Kidney (tissue), 14 donors: Measurements from ENCODE around the gene TTI1. TPM values are rescaled to one million over a fixed set of nuclear protein-coding genes. Genes with fewer than 3 reads are reported as not detected.

Source experiments
- DNase-seq, 5 donors: peaks; one replicate each; pipeline ENCODE4 v3.0.0-alpha.2; 2013 to 2020
- FAIRE-seq: peaks from 2 replicates; lab custom pipeline; 2012; peaks lifted over from hg19 to GRCh38; lab: Jason Lieb, UNC
- H3K27ac ChIP-seq, 2 donors: one replicate each; pipeline ENCODE4 v1.7.0; 2013; ENCODE audit warnings: low read depth in 2 of 2, low read length in 2 of 2, inconsistent platforms in 1 of 2
- H3K27me3 ChIP-seq: one replicate; pipeline ENCODE4 v1.7.1; 2013; ENCODE audit warnings: low read length, inconsistent platforms; ENCODE audit not compliant: control insufficient read depth, insufficient read depth
- H3K36me3 ChIP-seq, 3 donors: one replicate each; pipeline versions ENCODE4 v1.7.0 to v1.7.1; 2013; ENCODE audit warnings: low read length in 3 of 3, control low read depth in 1 of 3, inconsistent platforms in 1 of 3; ENCODE audit not compliant: insufficient read depth in 3 of 3, control insufficient read depth in 2 of 3
- H3K4me1 ChIP-seq, 3 donors: one replicate each; pipeline versions ENCODE4 v1.7.0 to v1.7.1; 2013; ENCODE audit warnings: low read length in 3 of 3, inconsistent platforms in 1 of 3, low read depth in 1 of 3; ENCODE audit not compliant: control insufficient read depth in 2 of 3, insufficient read depth in 2 of 3
- H3K4me3 ChIP-seq, 3 donors: one replicate each; pipeline versions ENCODE4 v1.7.0 to v1.8.1; 2013; ENCODE audit warnings: low read length in 3 of 3, control low read depth in 1 of 3, inconsistent platforms in 1 of 3
- H3K9ac ChIP-seq, 3 donors: one replicate each; pipeline versions ENCODE4 v1.7.0 to v1.7.1; 2013; ENCODE audit warnings: low read length in 3 of 3, control low read depth in 1 of 3, inconsistent platforms in 1 of 3
- H3K9me3 ChIP-seq, 3 donors: one replicate each; pipeline versions ENCODE4 v1.7.0 to v1.7.1; 2013; ENCODE audit warnings: low read length in 3 of 3, control low read depth in 1 of 3, inconsistent platforms in 1 of 3; ENCODE audit not compliant: control insufficient read depth in 2 of 3, insufficient read depth in 1 of 3
- CTCF ChIP-seq: IDR thresholded peaks from 3 replicates; pipeline ENCODE4 v1.5.1; 2012; ENCODE audit warnings: mild to moderate bottlenecking, moderate library complexity, borderline replicate concordance; ENCODE audit not compliant: insufficient read depth; ENCODE audit errors: extremely low read depth
- intact Hi-C: fragments of 100-400 bp; cut with DNase I; formaldehyde crosslinking; loops from one replicate; pipeline ENCODE4 v1.11.1; 2022
- polyA plus RNA-seq: library from polyadenylated mRNA; stranded (reverse); fragments of 350-450 nt; fragmentation: Illumina TruSeq; extraction: RNeasy Lipid Tissue Mini Kit (QIAGEN cat#74804); gene quantifications from one replicate; pipeline ENCODE4 v1.2.3, GENCODE V29; 2014; ENCODE audit warnings: low read depth, low replicate concordance; ENCODE audit not compliant: insufficient read depth
- total RNA-seq: library from RNA; stranded (reverse); fragmentation: NEBNext Ultra II Directional; extraction: Animal tissue kit (Norgen Biotek cat#: 25700); gene quantifications from one replicate; pipeline ENCODE4 v1.2.1, GENCODE V29; 2021
- donor health status: control.
- donor health status: control.
- donor health status: control.
- donor health status: control.
- donor health status: control.
- donor health status: DM: yes; HTN: yes; CAD: no.
- donor health status: Normal renal cell carcinoma (clear cell type).

The TTI1 gene
- total and polyA plus RNA-seq, 2 donors from 2014 or later: 8.6 to 19.5 TPM

DNA sequence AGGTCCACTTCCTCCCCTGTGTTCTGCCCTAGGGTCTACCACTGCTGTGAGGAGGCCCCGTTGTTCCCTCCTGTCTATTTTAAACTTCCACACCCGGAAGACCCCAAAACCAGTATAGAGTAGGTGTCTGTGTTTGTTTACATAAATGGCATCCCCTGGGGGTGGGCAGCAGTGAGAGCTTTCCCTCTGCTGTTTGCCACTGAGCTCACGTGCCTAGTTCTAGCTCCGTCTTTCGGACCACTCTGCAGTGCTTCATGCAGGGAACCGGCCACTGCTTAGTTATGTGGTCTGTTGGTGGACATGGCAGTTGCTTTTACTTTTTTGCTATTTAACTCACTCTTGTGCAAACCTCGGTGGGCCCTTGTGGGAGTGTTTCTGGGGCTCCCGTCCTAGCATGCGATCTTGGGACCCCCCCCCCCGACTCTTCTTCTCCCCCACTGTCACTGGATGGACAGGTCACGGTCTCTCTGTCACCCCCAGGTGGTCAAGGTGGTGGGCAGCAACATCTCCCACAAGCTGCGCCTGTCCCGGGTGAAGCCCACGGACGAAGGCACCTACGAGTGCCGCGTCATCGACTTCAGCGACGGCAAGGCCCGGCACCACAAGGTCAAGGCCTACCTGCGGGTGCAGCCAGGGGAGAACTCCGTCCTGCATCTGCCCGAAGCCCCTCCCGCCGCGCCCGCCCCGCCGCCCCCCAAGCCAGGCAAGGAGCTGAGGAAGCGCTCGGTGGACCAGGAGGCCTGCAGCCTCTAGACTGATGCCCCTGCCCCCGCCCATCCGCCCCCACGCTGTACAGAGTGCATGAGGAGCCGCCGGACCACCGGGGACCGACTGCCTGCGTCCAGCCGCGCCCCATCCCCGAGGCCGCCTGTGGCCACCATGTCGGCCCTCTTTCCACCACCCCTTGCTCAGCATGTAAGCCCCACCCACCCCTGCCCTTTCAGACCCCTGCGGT is 89.5 kb downstream of the TTI1 start:
- Histone ChIP-seq H3K27ac (no peak overlapping the region), H3K4me1 (no peaks in the 10 kb centered on the region), H3K9ac (no peak overlapping the region), H3K4me3 (no peak overlapping the region), H3K9me3 (peaks cover 0 to 10% (median 0%) of the 10 kb centered on the region in 3 donors), H3K27me3 (no peaks in the 10 kb centered on the region), H3K36me3 (no peaks in the 10 kb centered on the region)
- no peak for TF ChIP-seq CTCF
- intact Hi-C loops: no loop called here
- DNase-seq (no peak), FAIRE-seq (no peak)

GRCh38 chr20:37943033-37943432 is 90.2 kb downstream of the TTI1 start:
- Histone ChIP-seq H3K9ac (no peak overlapping the region), H3K27ac (no peak overlapping the region), H3K27me3 (no peaks in the 10 kb centered on the region), H3K36me3 (no peaks in the 10 kb centered on the region), H3K9me3 (peaks cover 0 to 5% (median 0%) of the 10 kb centered on the region in 3 donors), H3K4me1 (no peaks in the 10 kb centered on the region), H3K4me3 (no peak overlapping the region)
- FAIRE-seq (no peak), DNase-seq (no peak)
- intact Hi-C loops: no loop called here
- no peak for TF ChIP-seq CTCF

DNA sequence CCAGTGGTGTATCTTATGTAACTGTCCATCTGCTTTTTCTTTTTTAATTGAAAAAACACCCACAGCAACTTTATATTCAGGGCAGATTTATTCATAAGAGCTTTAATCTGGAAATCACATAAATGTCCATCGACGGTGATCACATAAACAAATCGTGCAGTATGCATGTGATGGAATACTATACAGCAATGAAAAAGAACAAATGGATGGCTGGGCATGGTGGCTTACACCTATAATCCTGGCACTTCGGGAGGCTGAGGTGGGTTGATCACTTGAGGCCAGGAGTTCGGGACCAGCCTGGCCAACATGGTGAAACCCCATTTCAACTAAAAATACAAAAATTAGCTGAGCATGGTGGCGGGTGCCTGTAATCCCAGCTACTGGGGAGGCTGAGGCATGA is 91.3 kb downstream of the TTI1 start:
- intact Hi-C loops: no loop called here
- FAIRE-seq: no peak

More for the DNA sequence above, 91.3 kb downstream of the TTI1 start:
- Histone ChIP-seq H3K27ac (no peak overlapping the region), H3K36me3 (no peaks in the 10 kb centered on the region), H3K9me3 (no peaks in the 10 kb centered on the region), H3K4me1 (no peaks in the 10 kb centered on the region), H3K4me3 (no peak overlapping the region), H3K27me3 (no peaks in the 10 kb centered on the region), H3K9ac (no peak overlapping the region)
- no peak for DNase-seq
- TF ChIP-seq CTCF: no peak
